WERI-Rb-1 (cell line): ENCODE data around the gene SLC22A14.
A peak's percentile ranks its signal among the peaks of the same experiment; 100 is the strongest.
"Not testable (repeated sequence)": the region's sequence is repeated elsewhere in the genome, so short reads cannot be mapped to it uniquely, and the experiment has no call there.

Experiments used
- DNase-seq: peaks from one replicate; pipeline ENCODE4 v3.0.0-alpha.2; 2020
- H3K27ac ChIP-seq: fragments of 250-450 bp; sonication (Bioruptor Pico); 2 replicates; pipeline ENCODE4 v1.5.1; 2020; ENCODE audit warnings: mild to moderate bottlenecking, moderate library complexity
- H3K27me3 ChIP-seq: fragments of 250-450 bp; sonication (Bioruptor Pico); 2 replicates; pipeline ENCODE4 v1.5.1; 2021; ENCODE audit warnings: mild to moderate bottlenecking, low read depth, moderate library complexity; ENCODE audit not compliant: insufficient read depth, severe bottlenecking
- H3K36me3 ChIP-seq: fragments of 250-450 bp; sonication (Bioruptor Pico); 2 replicates; pipeline ENCODE4 v1.5.1; 2020; ENCODE audit warnings: mild to moderate bottlenecking, moderate library complexity
- H3K4me3 ChIP-seq: 2 replicates; pipeline ENCODE4 v1.5.1; 2011; ENCODE audit warnings: low read depth, mild to moderate bottlenecking, control low read depth, low read length
- H3K9me3 ChIP-seq: fragments of 250-450 bp; sonication (Bioruptor Pico); 2 replicates; pipeline ENCODE4 v1.5.1; 2021; ENCODE audit warnings: mild to moderate bottlenecking, moderate library complexity; ENCODE audit not compliant: severe bottlenecking
- TF ChIP-seq, protein P1 (sequence below): IDR thresholded peaks from 2 replicates; pipeline ENCODE4 v1.5.1; 2011; ENCODE audit warnings: low read depth, mild to moderate bottlenecking, control low read depth, inconsistent platforms, low read length

The SLC22A14 gene

GRCh38 chr3:38281895-38282686, at the start of gene SLC22A14:
SLC22A14 (plus strand) TSS chr3:38282294; CDS start chr3:38306027, 23,733 bp downstream.
- H3K9me3 ChIP-seq, result no peaks in the 10 kb centered on the region
- H3K36me3 ChIP-seq, result no peaks in the 10 kb centered on the region
- TF ChIP-seq, protein P1, sequence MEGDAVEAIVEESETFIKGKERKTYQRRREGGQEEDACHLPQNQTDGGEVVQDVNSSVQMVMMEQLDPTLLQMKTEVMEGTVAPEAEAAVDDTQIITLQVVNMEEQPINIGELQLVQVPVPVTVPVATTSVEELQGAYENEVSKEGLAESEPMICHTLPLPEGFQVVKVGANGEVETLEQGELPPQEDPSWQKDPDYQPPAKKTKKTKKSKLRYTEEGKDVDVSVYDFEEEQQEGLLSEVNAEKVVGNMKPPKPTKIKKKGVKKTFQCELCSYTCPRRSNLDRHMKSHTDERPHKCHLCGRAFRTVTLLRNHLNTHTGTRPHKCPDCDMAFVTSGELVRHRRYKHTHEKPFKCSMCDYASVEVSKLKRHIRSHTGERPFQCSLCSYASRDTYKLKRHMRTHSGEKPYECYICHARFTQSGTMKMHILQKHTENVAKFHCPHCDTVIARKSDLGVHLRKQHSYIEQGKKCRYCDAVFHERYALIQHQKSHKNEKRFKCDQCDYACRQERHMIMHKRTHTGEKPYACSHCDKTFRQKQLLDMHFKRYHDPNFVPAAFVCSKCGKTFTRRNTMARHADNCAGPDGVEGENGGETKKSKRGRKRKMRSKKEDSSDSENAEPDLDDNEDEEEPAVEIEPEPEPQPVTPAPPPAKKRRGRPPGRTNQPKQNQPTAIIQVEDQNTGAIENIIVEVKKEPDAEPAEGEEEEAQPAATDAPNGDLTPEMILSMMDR, result peak; percentile 58
- no peak within 1 kb of the TSS for H3K27ac ChIP-seq
- peak; percentile 41 for DNase-seq
- no peaks in the 10 kb centered on the region for H3K27me3 ChIP-seq
- H3K4me3 ChIP-seq, result no peak within 1 kb of the TSS

- Histone ChIP-seq H3K27ac (no peak overlapping the region), H3K4me3 (no peak overlapping the region), H3K27me3 (no peaks in the 10 kb centered on the region), H3K36me3 (peaks cover 13% of the 10 kb centered on the region), H3K9me3 (no peaks in the 10 kb centered on the region)
- DNase-seq, result no peak
- TF ChIP-seq, protein P1, result no peak
Observed at GRCh38 chr3:38232701-38233100, 49.4 kb upstream of the SLC22A14 start.

GRCh38 chr3:38235466-38235865, 46.6 kb upstream of the SLC22A14 start:
- Histone ChIP-seq H3K27me3 (no peaks in the 10 kb centered on the region), H3K36me3 (peaks cover 8% of the 10 kb centered on the region), H3K4me3 (no peak overlapping the region), H3K9me3 (no peaks in the 10 kb centered on the region), H3K27ac (no peak overlapping the region)
- TF ChIP-seq, protein P1, result no peak
- no peak for DNase-seq

GRCh38 chr3:38238416-38239008, 43.6 kb upstream of the SLC22A14 start:
- H3K36me3 ChIP-seq, result peaks cover 3% of the 10 kb centered on the region; the same call in 1 of the 2 replicates
- H3K27me3 ChIP-seq, result no peaks in the 10 kb centered on the region
- H3K27ac ChIP-seq, result no peak overlapping the region
- no peak for DNase-seq
- no peak overlapping the region for H3K4me3 ChIP-seq
- TF ChIP-seq, protein P1, result no peak
- H3K9me3 ChIP-seq, result no peaks in the 10 kb centered on the region

DNA sequence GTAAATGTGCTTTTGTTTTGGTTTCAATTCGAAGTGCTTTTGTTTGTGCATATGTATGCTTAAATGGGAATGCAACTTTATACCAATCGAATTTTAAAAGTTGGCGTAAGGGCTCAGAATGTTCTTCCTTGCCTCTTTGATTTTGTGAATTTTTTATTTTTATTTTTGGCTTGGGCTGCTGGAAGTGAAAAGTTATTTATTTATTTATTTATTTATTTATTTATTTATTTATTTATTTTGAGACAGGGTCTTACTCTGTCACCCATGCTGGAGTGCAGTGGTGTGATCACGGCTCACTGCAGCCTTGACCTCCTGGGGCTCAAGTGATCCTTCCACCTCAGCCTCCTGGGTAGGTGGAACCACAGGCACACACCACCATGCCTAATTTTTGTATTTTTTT, 39.3 kb upstream of the SLC22A14 start:
- not testable (repeated sequence) for H3K4me3 ChIP-seq, DNase-seq

DNA sequence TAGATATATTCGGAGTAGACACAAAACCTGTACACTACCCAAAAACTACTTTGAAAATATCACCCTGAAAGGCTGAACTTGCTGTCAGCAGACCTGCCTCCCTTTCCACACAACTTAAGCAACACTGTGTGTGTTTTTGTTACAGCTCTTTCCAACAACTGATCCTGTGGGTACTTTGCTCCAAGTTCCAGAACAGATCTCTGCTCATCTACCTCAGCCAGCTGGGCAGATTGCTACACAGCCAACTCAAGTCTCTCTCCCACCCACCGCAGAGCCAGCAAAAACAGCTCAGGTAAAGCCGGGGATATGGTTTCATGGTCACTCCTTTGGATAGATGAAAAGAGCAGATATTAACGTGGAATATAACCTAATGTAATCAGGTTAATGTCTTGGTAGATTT, 36.2 kb upstream of the SLC22A14 start:
- TF ChIP-seq, protein P1, result no peak
- peaks cover 13% of the 10 kb centered on the region for H3K36me3 ChIP-seq
- no peaks in the 10 kb centered on the region for H3K27me3 ChIP-seq
- H3K9me3 ChIP-seq, result no peaks in the 10 kb centered on the region
- no peak overlapping the region for H3K27ac ChIP-seq
- H3K4me3 ChIP-seq, result no peak overlapping the region
- no peak for DNase-seq

More for the DNA sequence above, 39.3 kb upstream of the SLC22A14 start:
- H3K27me3 ChIP-seq, H3K27ac ChIP-seq, H3K36me3 ChIP-seq, H3K9me3 ChIP-seq: not testable (repeated sequence)
